WTC11 (cell line): ENCODE data around the gene SND1. TPM values are rescaled to one million over a fixed set of nuclear protein-coding genes. Genes with fewer than 3 reads are reported as not detected.

ENCODE experiments used
- ATAC-seq: fragments of 200-7000 bp; cut with Tn5 transposase; 2 replicates; pipeline ENCODE4 v1.10.0; 2021; ENCODE audit warnings: mild to moderate bottlenecking, moderate library complexity
- CTCF ChIA-PET: fragments of 300-600 bp; sonication (Branson Sonifier 250); formaldehyde crosslinking; loops from one replicate; lab custom pipeline; 2021; ENCODE audit warnings: antibody characterized with exemption; lab: Charles Lee
- POLR2A ChIA-PET: fragments of 350-600 bp; sonication (Branson Sonifier 250); formaldehyde crosslinking; loops from one replicate; lab custom pipeline; 2021; ENCODE audit warnings: antibody characterized with exemption; lab: Charles Lee
- DNase-seq: peaks from one replicate; pipeline ENCODE4 v3.0.0; 2021; ENCODE audit warnings: low spot score
- H3K27ac Mint-ChIP-seq: 2 replicates; pipeline ENCODE4 v1.8.0; 2021; ENCODE audit warnings: mixed read lengths
- H3K27me3 Mint-ChIP-seq: 2 replicates; pipeline ENCODE4 v1.8.0; 2021; ENCODE audit warnings: low read depth, mild to moderate bottlenecking, moderate library complexity, mixed read lengths
- H3K36me3 Mint-ChIP-seq: 2 replicates; pipeline ENCODE4 v1.8.0; 2021; ENCODE audit warnings: mixed read lengths
- H3K4me1 Mint-ChIP-seq: 2 replicates; pipeline ENCODE4 v1.8.0; 2022; ENCODE audit warnings: mixed read lengths
- H3K4me3 Mint-ChIP-seq: 2 replicates; pipeline ENCODE4 v1.8.0; 2021; ENCODE audit warnings: mild to moderate bottlenecking, moderate library complexity, mixed read lengths
- H3K9me3 Mint-ChIP-seq: 2 replicates; pipeline ENCODE4 v1.8.0; 2021; ENCODE audit warnings: mixed read lengths
- FOXK1 ChIP-seq: sonication (generic); formaldehyde crosslinking; IDR thresholded peaks from 2 replicates; pipeline ENCODE4 v1.8.0; 2022; ENCODE audit warnings: mild to moderate bottlenecking, moderate library complexity, missing genetic modification reagents
- HMGXB4 ChIP-seq: sonication (generic); formaldehyde crosslinking; IDR thresholded peaks from 2 replicates; pipeline ENCODE4 v1.8.1; 2023; ENCODE audit warnings: mild to moderate bottlenecking, moderate library complexity, missing genetic modification reagents
- JAZF1 ChIP-seq: fragments of 250-450 bp; sonication (Bioruptor Pico); IDR thresholded peaks from 2 replicates; pipeline ENCODE4 v1.9.0; 2021; ENCODE audit warnings: moderate library complexity, mild to moderate bottlenecking, inconsistent platforms
- KAT7 ChIP-seq: sonication (generic); formaldehyde crosslinking; IDR thresholded peaks from 2 replicates; pipeline ENCODE4 v1.8.1; 2023; ENCODE audit warnings: missing genetic modification reagents, mild to moderate bottlenecking, borderline replicate concordance
- MAX ChIP-seq: sonication (generic); formaldehyde crosslinking; IDR thresholded peaks from 2 replicates; pipeline ENCODE4 v1.8.0; 2022; ENCODE audit warnings: mild to moderate bottlenecking, missing genetic modification reagents
- NFATC4 ChIP-seq: fragments of 250-450 bp; sonication (Bioruptor Pico); IDR thresholded peaks from 2 replicates; pipeline ENCODE4 v1.9.0; 2021; ENCODE audit warnings: mild to moderate bottlenecking
- NR3C1 ChIP-seq: sonication (generic); formaldehyde crosslinking; conservative IDR thresholded peaks from 2 replicates; pipeline ENCODE4 v1.8.1; 2023; ENCODE audit warnings: low read depth, mild to moderate bottlenecking, missing genetic modification reagents
- PREB ChIP-seq: sonication (generic); formaldehyde crosslinking; IDR thresholded peaks from 2 replicates; pipeline ENCODE4 v1.8.1; 2022; ENCODE audit warnings: mild to moderate bottlenecking, missing genetic modification reagents, moderate library complexity, borderline replicate concordance
- RORB ChIP-seq: fragments of 250-450 bp; sonication (Bioruptor Pico); IDR thresholded peaks from 2 replicates; pipeline ENCODE4 v1.9.0; 2021; ENCODE audit warnings: mild to moderate bottlenecking
- TEAD1 ChIP-seq: sonication (generic); formaldehyde crosslinking; IDR thresholded peaks from 2 replicates; pipeline ENCODE4 v1.8.0; 2022; ENCODE audit warnings: mild to moderate bottlenecking, missing genetic modification reagents
- TEAD4 ChIP-seq: sonication (generic); formaldehyde crosslinking; IDR thresholded peaks from 2 replicates; pipeline ENCODE4 v1.8.0; 2022; ENCODE audit warnings: mild to moderate bottlenecking, missing genetic modification reagents
- TP53 ChIP-seq: sonication (generic); formaldehyde crosslinking; IDR thresholded peaks from 2 replicates; pipeline ENCODE4 v1.8.1; 2023; ENCODE audit warnings: mild to moderate bottlenecking, missing genetic modification reagents
- ZBTB21 ChIP-seq: sonication (generic); formaldehyde crosslinking; IDR thresholded peaks from 2 replicates; pipeline ENCODE4 v1.8.1; 2023; ENCODE audit warnings: mild to moderate bottlenecking, missing genetic modification reagents, borderline replicate concordance
- ZNF219 ChIP-seq: sonication (generic); formaldehyde crosslinking; IDR thresholded peaks from 2 replicates; pipeline ENCODE4 v1.8.0; 2023; ENCODE audit warnings: missing genetic modification reagents, mild to moderate bottlenecking, borderline replicate concordance
- ZNF512 ChIP-seq: sonication (generic); formaldehyde crosslinking; IDR thresholded peaks from 2 replicates; pipeline ENCODE4 v1.8.1; 2022; ENCODE audit warnings: missing genetic modification reagents, borderline replicate concordance
- ZNF532 ChIP-seq: fragments of 250-450 bp; sonication (Bioruptor Pico); IDR thresholded peaks from 2 replicates; pipeline ENCODE4 v1.9.0; 2021; ENCODE audit warnings: mild to moderate bottlenecking, borderline replicate concordance
- total RNA-seq: library from RNA; stranded (reverse); gene quantifications from 3 replicates; pipeline ENCODE4 v1.2.3, GENCODE V29; 2021
- TF ChIP-seq, protein P1 (sequence below): sonication (generic); formaldehyde crosslinking; IDR thresholded peaks from 2 replicates; pipeline ENCODE4 v1.8.1; 2023; ENCODE audit warnings: mild to moderate bottlenecking, missing genetic modification reagents, borderline replicate concordance
- TF ChIP-seq, protein P2 (sequence below): fragments of 200-600 bp; IDR thresholded peaks from 2 replicates; pipeline ENCODE4 v1.8.0; 2022; ENCODE audit warnings: antibody characterized with exemption
- TF ChIP-seq, protein P3 (sequence below): sonication (generic); formaldehyde crosslinking; IDR thresholded peaks from 2 replicates; pipeline ENCODE4 v1.8.1; 2023; ENCODE audit warnings: mild to moderate bottlenecking, missing genetic modification reagents
- TF ChIP-seq, protein P4 (sequence below): sonication (generic); formaldehyde crosslinking; IDR thresholded peaks from 2 replicates; pipeline ENCODE4 v1.8.1; 2023; ENCODE audit warnings: mild to moderate bottlenecking, missing genetic modification reagents

Gene SND1
- total RNA-seq, 1 experiment from 2014 or later = 261 TPM

DNA sequence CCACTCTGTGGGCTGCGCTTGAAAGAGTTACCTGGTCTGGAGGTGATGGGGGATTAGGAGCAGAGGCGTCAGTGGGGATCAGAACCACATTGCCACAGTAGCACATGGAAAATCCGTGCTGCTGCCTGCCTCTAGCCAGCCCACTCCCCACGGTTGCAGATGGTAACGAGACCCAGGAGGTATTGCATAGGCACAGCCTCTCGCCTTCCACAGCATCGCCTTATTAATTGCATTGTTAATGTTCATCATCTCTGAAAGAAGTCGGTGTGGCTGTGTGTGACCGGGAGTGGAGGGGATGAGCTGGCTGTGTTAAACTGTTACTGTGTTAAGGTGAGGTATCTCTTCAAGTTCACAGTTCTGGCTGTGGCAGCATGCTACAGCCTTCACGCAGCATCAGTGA is 414.4 kb downstream of the SND1 start:
- H3K27me3 Mint-ChIP-seq = no peaks in the 10 kb centered on the region
- H3K4me1 Mint-ChIP-seq = no peaks in the 10 kb centered on the region
- TF ChIP-seq KAT7 (CRISPR knock-in tag) (no peak), RORB (CRISPR knock-in tag) (no peak), NFATC4 (no peak), ZBTB21 (CRISPR knock-in tag) (no peak), MAX (CRISPR knock-in tag) (no peak), ZNF219 (no peak), ZNF532 (CRISPR knock-in tag) (no peak), JAZF1 (CRISPR knock-in tag) (no peak), TP53 (CRISPR knock-in tag) (no peak), NR3C1 (no peak), TEAD4 (CRISPR knock-in tag) (no peak), TEAD1 (CRISPR knock-in tag) (no peak), ZNF512 (CRISPR knock-in tag) (no peak), PREB (CRISPR knock-in tag) (no peak), FOXK1 (no peak), HMGXB4 (CRISPR knock-in tag) (no peak)
- TF ChIP-seq, protein P1, sequence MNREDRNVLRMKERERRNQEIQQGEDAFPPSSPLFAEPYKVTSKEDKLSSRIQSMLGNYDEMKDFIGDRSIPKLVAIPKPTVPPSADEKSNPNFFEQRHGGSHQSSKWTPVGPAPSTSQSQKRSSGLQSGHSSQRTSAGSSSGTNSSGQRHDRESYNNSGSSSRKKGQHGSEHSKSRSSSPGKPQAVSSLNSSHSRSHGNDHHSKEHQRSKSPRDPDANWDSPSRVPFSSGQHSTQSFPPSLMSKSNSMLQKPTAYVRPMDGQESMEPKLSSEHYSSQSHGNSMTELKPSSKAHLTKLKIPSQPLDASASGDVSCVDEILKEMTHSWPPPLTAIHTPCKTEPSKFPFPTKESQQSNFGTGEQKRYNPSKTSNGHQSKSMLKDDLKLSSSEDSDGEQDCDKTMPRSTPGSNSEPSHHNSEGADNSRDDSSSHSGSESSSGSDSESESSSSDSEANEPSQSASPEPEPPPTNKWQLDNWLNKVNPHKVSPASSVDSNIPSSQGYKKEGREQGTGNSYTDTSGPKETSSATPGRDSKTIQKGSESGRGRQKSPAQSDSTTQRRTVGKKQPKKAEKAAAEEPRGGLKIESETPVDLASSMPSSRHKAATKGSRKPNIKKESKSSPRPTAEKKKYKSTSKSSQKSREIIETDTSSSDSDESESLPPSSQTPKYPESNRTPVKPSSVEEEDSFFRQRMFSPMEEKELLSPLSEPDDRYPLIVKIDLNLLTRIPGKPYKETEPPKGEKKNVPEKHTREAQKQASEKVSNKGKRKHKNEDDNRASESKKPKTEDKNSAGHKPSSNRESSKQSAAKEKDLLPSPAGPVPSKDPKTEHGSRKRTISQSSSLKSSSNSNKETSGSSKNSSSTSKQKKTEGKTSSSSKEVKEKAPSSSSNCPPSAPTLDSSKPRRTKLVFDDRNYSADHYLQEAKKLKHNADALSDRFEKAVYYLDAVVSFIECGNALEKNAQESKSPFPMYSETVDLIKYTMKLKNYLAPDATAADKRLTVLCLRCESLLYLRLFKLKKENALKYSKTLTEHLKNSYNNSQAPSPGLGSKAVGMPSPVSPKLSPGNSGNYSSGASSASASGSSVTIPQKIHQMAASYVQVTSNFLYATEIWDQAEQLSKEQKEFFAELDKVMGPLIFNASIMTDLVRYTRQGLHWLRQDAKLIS (CRISPR knock-in tag) = no peak
- TF ChIP-seq, protein P2, sequence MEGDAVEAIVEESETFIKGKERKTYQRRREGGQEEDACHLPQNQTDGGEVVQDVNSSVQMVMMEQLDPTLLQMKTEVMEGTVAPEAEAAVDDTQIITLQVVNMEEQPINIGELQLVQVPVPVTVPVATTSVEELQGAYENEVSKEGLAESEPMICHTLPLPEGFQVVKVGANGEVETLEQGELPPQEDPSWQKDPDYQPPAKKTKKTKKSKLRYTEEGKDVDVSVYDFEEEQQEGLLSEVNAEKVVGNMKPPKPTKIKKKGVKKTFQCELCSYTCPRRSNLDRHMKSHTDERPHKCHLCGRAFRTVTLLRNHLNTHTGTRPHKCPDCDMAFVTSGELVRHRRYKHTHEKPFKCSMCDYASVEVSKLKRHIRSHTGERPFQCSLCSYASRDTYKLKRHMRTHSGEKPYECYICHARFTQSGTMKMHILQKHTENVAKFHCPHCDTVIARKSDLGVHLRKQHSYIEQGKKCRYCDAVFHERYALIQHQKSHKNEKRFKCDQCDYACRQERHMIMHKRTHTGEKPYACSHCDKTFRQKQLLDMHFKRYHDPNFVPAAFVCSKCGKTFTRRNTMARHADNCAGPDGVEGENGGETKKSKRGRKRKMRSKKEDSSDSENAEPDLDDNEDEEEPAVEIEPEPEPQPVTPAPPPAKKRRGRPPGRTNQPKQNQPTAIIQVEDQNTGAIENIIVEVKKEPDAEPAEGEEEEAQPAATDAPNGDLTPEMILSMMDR = no peak
- TF ChIP-seq, protein P3, sequence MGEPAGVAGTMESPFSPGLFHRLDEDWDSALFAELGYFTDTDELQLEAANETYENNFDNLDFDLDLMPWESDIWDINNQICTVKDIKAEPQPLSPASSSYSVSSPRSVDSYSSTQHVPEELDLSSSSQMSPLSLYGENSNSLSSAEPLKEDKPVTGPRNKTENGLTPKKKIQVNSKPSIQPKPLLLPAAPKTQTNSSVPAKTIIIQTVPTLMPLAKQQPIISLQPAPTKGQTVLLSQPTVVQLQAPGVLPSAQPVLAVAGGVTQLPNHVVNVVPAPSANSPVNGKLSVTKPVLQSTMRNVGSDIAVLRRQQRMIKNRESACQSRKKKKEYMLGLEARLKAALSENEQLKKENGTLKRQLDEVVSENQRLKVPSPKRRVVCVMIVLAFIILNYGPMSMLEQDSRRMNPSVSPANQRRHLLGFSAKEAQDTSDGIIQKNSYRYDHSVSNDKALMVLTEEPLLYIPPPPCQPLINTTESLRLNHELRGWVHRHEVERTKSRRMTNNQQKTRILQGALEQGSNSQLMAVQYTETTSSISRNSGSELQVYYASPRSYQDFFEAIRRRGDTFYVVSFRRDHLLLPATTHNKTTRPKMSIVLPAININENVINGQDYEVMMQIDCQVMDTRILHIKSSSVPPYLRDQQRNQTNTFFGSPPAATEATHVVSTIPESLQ (CRISPR knock-in tag) = no peak
- TF ChIP-seq, protein P4, sequence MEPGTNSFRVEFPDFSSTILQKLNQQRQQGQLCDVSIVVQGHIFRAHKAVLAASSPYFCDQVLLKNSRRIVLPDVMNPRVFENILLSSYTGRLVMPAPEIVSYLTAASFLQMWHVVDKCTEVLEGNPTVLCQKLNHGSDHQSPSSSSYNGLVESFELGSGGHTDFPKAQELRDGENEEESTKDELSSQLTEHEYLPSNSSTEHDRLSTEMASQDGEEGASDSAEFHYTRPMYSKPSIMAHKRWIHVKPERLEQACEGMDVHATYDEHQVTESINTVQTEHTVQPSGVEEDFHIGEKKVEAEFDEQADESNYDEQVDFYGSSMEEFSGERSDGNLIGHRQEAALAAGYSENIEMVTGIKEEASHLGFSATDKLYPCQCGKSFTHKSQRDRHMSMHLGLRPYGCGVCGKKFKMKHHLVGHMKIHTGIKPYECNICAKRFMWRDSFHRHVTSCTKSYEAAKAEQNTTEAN (CRISPR knock-in tag) = no peak
- CTCF ChIA-PET = interaction anchor here (0.9 to 1.3 kb wide), 4 partner anchors 30 to 146 kb away, joined by 3 to 5 read pairs (median 4); no protein-coding TSS in a partner anchor
- no peak for ATAC-seq
- H3K4me3 Mint-ChIP-seq = no peak overlapping the region
- no peak overlapping the region for H3K27ac Mint-ChIP-seq
- DNase-seq = no peak
- no peaks in the 10 kb centered on the region for H3K9me3 Mint-ChIP-seq
- H3K36me3 Mint-ChIP-seq = no peaks in the 10 kb centered on the region
- POLR2A ChIA-PET = no interaction called here
